PC-3 (cell line): ENCODE data around the gene ENO1.

ENCODE experiments used
- EZH2 ChIP-seq: fragments of 300-600 bp; sonication (generic); IDR thresholded peaks from one replicate; pipeline ENCODE4 v1.6.1; 2017; ENCODE audit warnings: antibody characterized with exemption, mild to moderate bottlenecking, low read length; ENCODE audit not compliant: unreplicated experiment
- TF ChIP-seq, protein P1 (sequence below): fragments of 300-600 bp; sonication (generic); conservative IDR thresholded peaks from 2 replicates; pipeline ENCODE4 v1.5.1; 2017; ENCODE audit warnings: antibody characterized with exemption, low read depth, mild to moderate bottlenecking, low read length

DNA sequence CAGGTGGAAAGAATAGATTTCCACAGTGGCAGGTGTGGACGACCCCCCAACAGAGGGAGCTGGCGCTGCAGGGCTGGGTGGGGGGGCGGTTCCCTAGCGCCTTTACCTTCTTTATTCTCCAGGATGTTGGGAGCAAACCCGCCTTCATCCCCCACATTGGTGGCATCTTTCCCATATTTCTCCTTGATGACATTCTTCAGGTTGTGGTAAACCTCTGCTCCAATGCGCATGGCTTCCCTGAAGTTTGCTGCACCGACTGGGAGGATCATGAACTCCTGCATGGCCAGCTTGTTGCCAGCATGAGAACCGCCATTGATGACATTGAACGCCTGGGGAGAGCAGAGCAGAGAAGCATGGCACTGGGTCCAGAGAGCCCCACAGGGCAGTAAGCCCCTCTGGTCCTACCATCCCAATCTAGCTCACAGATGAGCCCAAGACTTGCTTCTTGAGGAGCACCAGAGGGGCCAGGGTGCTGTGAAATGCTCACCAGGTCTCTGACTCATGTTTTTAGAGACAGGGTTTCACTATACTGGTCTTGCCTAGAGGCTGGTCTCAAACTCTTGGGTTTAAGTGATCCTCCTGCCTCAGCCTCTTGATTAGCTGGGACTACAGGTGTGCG is 12.2 kb downstream of the ENO1 start:
- TF ChIP-seq, protein P1, sequence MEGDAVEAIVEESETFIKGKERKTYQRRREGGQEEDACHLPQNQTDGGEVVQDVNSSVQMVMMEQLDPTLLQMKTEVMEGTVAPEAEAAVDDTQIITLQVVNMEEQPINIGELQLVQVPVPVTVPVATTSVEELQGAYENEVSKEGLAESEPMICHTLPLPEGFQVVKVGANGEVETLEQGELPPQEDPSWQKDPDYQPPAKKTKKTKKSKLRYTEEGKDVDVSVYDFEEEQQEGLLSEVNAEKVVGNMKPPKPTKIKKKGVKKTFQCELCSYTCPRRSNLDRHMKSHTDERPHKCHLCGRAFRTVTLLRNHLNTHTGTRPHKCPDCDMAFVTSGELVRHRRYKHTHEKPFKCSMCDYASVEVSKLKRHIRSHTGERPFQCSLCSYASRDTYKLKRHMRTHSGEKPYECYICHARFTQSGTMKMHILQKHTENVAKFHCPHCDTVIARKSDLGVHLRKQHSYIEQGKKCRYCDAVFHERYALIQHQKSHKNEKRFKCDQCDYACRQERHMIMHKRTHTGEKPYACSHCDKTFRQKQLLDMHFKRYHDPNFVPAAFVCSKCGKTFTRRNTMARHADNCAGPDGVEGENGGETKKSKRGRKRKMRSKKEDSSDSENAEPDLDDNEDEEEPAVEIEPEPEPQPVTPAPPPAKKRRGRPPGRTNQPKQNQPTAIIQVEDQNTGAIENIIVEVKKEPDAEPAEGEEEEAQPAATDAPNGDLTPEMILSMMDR: no peak
- TF ChIP-seq EZH2: no peak
